K562 (cell line): ENCODE results near the gene MTO1. TPM values are rescaled to one million over a fixed set of nuclear protein-coding genes. Genes with fewer than 3 reads are reported as not detected.

Experiments used
- ARHGAP35 ChIP-seq: fragments of 450-650 bp; IDR thresholded peaks from 2 replicates; pipeline ENCODE4 v1.6.1; 2018; ENCODE audit not compliant: partially characterized antibody
- EGR1 ChIP-seq: fragments of 450-650 bp; conservative IDR thresholded peaks from 2 replicates; pipeline ENCODE4 v1.6.1; 2017; ENCODE audit warnings: mild to moderate bottlenecking
- FIP1L1 ChIP-seq: fragments of 200-400 bp; formaldehyde crosslinking; IDR thresholded peaks from 2 replicates; pipeline ENCODE4 v1.6.1; 2018; ENCODE audit warnings: mild to moderate bottlenecking, low read depth, low read length; ENCODE audit not compliant: poor library complexity, severe bottlenecking
- ID3 ChIP-seq, 2 experiments: fragments of 250-450 bp in 1 of 2; fragments of 450-650 bp in 1 of 2; sonication (Bioruptor Pico) in 1 of 2; IDR thresholded peaks; 2 replicates each; pipeline versions ENCODE4 v1.6.1 to v1.8.0; 2016 to 2021; ENCODE audit warnings: mild to moderate bottlenecking in 2 of 2, moderate library complexity in 2 of 2, missing compliant biosample characterization in 1 of 2, missing genetic modification characterization in 1 of 2
- LARP7 ChIP-seq: fragments of 450-650 bp; IDR thresholded peaks from 2 replicates; pipeline ENCODE4 v1.6.1; 2016
- MBD2 ChIP-seq: sonication (generic); IDR thresholded peaks from 2 replicates; pipeline ENCODE4 v1.6.1; 2016; ENCODE audit warnings: low read depth, borderline replicate concordance
- MLLT1 ChIP-seq, 2 experiments: fragments of 450-650 bp; IDR thresholded peaks; 2 replicates each; pipeline ENCODE4 v1.6.1; 2016
- RBBP5 ChIP-seq: fragments of 200-600 bp; sonication (generic); IDR thresholded peaks from 2 replicates; pipeline ENCODE4 v1.6.1; 2012; ENCODE audit warnings: borderline replicate concordance, mild to moderate bottlenecking, low read length, control low read depth, inconsistent platforms; ENCODE audit not compliant: insufficient read depth, poor library complexity, severe bottlenecking
- SETDB1 ChIP-seq: IDR thresholded peaks from one replicate; pipeline ENCODE4 v1.6.1; 2012; ENCODE audit warnings: low read length, control low read depth, inconsistent platforms
- SMARCE1 ChIP-seq: fragments of 450-650 bp; IDR thresholded peaks from 2 replicates; pipeline ENCODE4 v1.7.1; 2016; ENCODE audit warnings: mild to moderate bottlenecking
- YY1 ChIP-seq, 3 experiments: IDR thresholded peaks; 2 replicates each; pipeline ENCODE4 v1.6.1; 2011; ENCODE audit warnings: low read length in 2 of 3, mild to moderate bottlenecking in 2 of 3, moderate library complexity in 2 of 3, borderline replicate concordance in 1 of 3, control low read depth in 1 of 3, low read depth in 1 of 3; ENCODE audit not compliant: insufficient read depth in 3 of 3, insufficient replicate concordance in 2 of 3, control insufficient read depth in 1 of 3, insufficient read length in 1 of 3; ENCODE audit errors: extremely low read depth in 1 of 3
- ZNF644 ChIP-seq: fragments of 200-800 bp; sonication (Bioruptor generic); IDR thresholded peaks from 2 replicates; pipeline ENCODE4 v1.6.1; 2016; ENCODE audit warnings: low read depth, missing genetic modification characterization, missing compliant biosample characterization
- polyA plus RNA-seq, 8 experiments: library from polyadenylated mRNA; depleted of rRNA in 4 of 8; stranded (reverse) in 5 of 8; unstranded in 3 of 8; fragments of >200 nt; fragmentation: Nextera tagmentation in 2 of 8; fragmentation: Illumina TruSeq in 1 of 8; extraction: Ambion mirVana in 2 of 8; extraction: Trizol in 1 of 8; gene quantifications; 2 replicates each; pipeline versions ENCODE4 v1.2.1 to v1.2.3, GENCODE V29; 2011 to 2014; ENCODE audit warnings: inconsistent platforms in 1 of 8, missing spikeins in 1 of 8
- total RNA-seq, 7 experiments: library from RNA; depleted of rRNA in 6 of 7; stranded (reverse); fragments of >200 nt in 6 of 7; fragmentation: Illumina TruSeq in 2 of 7; extraction: Trizol in 2 of 7; gene quantifications; 2 replicates each; pipeline versions ENCODE4 v1.2.1 to v1.2.3, GENCODE V29; 2011 to 2021; ENCODE audit warnings: low replicate concordance in 1 of 7
- TF ChIP-seq, protein P1 (sequence below): fragments of 450-650 bp; formaldehyde crosslinking; IDR thresholded peaks from 2 replicates; pipeline ENCODE4 v1.4.0; 2020; ENCODE audit warnings: mild to moderate bottlenecking, moderate library complexity
- TF ChIP-seq, protein P2 (sequence below): sonication (generic); formaldehyde crosslinking; IDR thresholded peaks from 2 replicates; pipeline ENCODE4 v1.8.0; 2022; ENCODE audit warnings: missing genetic modification reagents, mild to moderate bottlenecking, moderate library complexity, borderline replicate concordance
- TF ChIP-seq, protein P3 (sequence below): fragments of 450-650 bp; IDR thresholded peaks from 2 replicates; pipeline ENCODE4 v1.6.1; 2016; ENCODE audit warnings: antibody characterized with exemption

Gene MTO1
- total and polyA plus RNA-seq, 9 of the 15 experiments (the other 6 are each of a cell fraction or from before 2014, with no cell fraction given), result 33.4 to 62.3 (median 50.6) TPM

DNA sequence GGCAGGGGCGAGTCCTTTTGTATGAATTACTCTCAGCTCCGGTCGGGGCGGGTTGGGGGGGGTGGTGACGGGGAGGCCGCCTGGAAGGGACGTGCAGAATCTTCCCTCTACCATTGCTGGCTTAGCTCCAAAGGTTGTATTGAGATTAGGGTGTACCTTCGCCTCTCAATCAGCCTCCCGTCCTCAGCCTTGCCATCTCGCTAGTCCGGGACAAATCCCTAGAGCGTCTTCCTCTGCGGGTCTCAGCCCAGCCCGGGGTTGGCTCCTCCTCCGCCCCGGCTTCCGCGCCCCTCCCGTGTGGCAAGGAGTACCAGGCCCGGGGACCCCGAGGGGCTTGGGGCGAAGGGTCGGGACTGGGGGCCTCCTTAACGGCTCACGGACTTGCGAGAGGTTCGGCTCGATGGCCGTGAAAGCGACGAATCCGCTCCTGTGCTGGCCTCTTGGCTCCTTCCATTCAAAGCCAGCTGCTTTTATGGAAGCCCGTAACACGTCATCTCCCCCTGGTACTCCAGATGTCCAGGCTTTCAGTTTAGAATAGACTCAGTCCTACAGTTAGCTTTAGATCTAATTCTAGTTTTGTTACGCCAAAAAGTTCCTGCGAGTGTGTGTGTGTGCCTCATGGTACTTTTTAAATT, 59.9 kb downstream of the MTO1 start (continued):
- TF ChIP-seq ID3 (CRISPR knock-in tag; IDR thresholded peaks at IDR 0.05) (no peak), ID3 (tag; IDR thresholded peaks at IDR 0.05) (peak; percentile 15; the same call in 1 of the 2 replicates), LARP7 (no peak), RBBP5 (peak; percentile 69), ZNF644 (tag) (0 out of 2 replicates have a peak, but pooled peaks have one; percentile 50), MBD2 (peak; percentile 28; the same call in 1 of the 2 replicates), SMARCE1 (no peak), FIP1L1 (no peak), SETDB1 (no peak), MLLT1 (IDR thresholded peaks at IDR 0.05) (peak; percentile 48 to 55; a peak in 2 of 4 replicates), YY1 (IDR thresholded peaks at IDR 0.05; ENCODE audit: borderline replicate concordance in 1 of 3, control insufficient read depth in 1 of 3, extremely low read depth in 1 of 3, insufficient read depth in 3 of 3, insufficient read length in 1 of 3, insufficient replicate concordance in 2 of 3, low read depth in 1 of 3, low read length in 2 of 3) (peak in 1 of 3 experiments; percentile 49), EGR1 (no peak), ARHGAP35 (no peak)
- TF ChIP-seq, protein P1, sequence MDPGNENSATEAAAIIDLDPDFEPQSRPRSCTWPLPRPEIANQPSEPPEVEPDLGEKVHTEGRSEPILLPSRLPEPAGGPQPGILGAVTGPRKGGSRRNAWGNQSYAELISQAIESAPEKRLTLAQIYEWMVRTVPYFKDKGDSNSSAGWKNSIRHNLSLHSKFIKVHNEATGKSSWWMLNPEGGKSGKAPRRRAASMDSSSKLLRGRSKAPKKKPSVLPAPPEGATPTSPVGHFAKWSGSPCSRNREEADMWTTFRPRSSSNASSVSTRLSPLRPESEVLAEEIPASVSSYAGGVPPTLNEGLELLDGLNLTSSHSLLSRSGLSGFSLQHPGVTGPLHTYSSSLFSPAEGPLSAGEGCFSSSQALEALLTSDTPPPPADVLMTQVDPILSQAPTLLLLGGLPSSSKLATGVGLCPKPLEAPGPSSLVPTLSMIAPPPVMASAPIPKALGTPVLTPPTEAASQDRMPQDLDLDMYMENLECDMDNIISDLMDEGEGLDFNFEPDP, result no peak
- TF ChIP-seq, protein P2, sequence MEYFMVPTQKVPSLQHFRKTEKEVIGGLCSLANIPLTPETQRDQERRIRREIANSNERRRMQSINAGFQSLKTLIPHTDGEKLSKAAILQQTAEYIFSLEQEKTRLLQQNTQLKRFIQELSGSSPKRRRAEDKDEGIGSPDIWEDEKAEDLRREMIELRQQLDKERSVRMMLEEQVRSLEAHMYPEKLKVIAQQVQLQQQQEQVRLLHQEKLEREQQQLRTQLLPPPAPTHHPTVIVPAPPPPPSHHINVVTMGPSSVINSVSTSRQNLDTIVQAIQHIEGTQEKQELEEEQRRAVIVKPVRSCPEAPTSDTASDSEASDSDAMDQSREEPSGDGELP (CRISPR knock-in tag), result peak; percentile 83
- TF ChIP-seq, protein P3, sequence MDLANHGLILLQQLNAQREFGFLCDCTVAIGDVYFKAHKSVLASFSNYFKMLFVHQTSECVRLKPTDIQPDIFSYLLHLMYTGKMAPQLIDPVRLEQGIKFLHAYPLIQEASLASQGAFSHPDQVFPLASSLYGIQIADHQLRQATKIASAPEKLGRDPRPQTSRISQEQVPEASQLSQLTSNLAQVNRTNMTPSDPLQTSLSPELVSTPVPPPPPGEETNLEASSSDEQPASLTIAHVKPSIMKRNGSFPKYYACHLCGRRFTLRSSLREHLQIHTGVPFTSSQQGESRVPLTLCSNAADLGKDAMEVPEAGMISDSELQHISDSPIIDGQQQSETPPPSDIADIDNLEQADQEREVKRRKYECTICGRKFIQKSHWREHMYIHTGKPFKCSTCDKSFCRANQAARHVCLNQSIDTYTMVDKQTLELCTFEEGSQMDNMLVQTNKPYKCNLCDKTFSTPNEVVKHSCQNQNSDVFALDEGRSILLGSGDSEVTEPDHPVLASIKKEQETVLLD, result no peak
